GM19467 (cell line): Measurements from ENCODE around the gene TEX47.

ENCODE experiments used
- ATAC-seq: cut with Tn5 transposase; IDR thresholded peaks from one replicate; pipeline ENCODE4 v1.9.1; 2021; ENCODE audit warnings: mild to moderate bottlenecking, moderate library complexity; ENCODE audit not compliant: unreplicated experiment

TEX47 gene

GRCh38 chr7:88756802-88757201 is 38.7 kb downstream of the TEX47 start:
- no peak for ATAC-seq

- ATAC-seq, result no peak
Observed at GRCh38 chr7:88746126-88746525, 49.4 kb downstream of the TEX47 start.
